ENCODE measurements around the gene NAALADL2. TPM values are rescaled to one million over a fixed set of nuclear protein-coding genes. Genes with fewer than 3 reads are reported as not detected.

NAALADL2 gene
- total RNA-seq, 4 donors from 2014 or later = 0.85 to 6.3 (median 1.6) TPM

DNA sequence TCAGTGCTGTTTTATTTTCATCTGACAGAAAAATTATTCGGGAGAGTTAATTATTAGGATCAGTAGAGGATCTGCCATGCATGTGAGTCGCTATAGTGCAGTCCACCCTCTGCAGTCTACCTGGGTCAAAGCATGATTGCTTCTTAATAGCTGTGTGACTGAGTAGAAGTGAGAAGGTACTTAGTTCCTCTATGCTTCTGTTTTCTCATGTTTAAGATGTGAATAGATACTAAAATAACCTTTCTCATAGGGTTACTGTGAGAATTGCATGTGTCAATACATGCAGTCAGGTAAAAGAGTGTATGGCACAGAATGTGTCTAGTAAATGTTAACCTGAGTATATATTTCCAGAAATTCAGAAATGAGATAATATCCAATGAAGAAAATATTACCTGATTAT lies 435.7 kb downstream of the NAALADL2 start:
- H3K27ac ChIP-seq = no peak overlapping the region
- H3K4me1 ChIP-seq = no peaks in the 10 kb centered on the region
- no peaks in the 10 kb centered on the region for H3K9me3 ChIP-seq
- no peaks in the 10 kb centered on the region for H3K36me3 ChIP-seq
- no peak for TF ChIP-seq POLR2A (IDR thresholded peaks at IDR 0.05)
- TF ChIP-seq, protein P1, sequence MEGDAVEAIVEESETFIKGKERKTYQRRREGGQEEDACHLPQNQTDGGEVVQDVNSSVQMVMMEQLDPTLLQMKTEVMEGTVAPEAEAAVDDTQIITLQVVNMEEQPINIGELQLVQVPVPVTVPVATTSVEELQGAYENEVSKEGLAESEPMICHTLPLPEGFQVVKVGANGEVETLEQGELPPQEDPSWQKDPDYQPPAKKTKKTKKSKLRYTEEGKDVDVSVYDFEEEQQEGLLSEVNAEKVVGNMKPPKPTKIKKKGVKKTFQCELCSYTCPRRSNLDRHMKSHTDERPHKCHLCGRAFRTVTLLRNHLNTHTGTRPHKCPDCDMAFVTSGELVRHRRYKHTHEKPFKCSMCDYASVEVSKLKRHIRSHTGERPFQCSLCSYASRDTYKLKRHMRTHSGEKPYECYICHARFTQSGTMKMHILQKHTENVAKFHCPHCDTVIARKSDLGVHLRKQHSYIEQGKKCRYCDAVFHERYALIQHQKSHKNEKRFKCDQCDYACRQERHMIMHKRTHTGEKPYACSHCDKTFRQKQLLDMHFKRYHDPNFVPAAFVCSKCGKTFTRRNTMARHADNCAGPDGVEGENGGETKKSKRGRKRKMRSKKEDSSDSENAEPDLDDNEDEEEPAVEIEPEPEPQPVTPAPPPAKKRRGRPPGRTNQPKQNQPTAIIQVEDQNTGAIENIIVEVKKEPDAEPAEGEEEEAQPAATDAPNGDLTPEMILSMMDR (IDR thresholded peaks at IDR 0.05) = no peak
- no peak for DNase-seq
- no peaks in the 10 kb centered on the region for H3K27me3 ChIP-seq
- 33 to 43% methylated on average over 2 of the region's 2 CpGs for WGBS, 2 donors
- H3K4me3 ChIP-seq = no peak overlapping the region
- intact Hi-C loops (cut with DNase I) = no loop called here

DNA sequence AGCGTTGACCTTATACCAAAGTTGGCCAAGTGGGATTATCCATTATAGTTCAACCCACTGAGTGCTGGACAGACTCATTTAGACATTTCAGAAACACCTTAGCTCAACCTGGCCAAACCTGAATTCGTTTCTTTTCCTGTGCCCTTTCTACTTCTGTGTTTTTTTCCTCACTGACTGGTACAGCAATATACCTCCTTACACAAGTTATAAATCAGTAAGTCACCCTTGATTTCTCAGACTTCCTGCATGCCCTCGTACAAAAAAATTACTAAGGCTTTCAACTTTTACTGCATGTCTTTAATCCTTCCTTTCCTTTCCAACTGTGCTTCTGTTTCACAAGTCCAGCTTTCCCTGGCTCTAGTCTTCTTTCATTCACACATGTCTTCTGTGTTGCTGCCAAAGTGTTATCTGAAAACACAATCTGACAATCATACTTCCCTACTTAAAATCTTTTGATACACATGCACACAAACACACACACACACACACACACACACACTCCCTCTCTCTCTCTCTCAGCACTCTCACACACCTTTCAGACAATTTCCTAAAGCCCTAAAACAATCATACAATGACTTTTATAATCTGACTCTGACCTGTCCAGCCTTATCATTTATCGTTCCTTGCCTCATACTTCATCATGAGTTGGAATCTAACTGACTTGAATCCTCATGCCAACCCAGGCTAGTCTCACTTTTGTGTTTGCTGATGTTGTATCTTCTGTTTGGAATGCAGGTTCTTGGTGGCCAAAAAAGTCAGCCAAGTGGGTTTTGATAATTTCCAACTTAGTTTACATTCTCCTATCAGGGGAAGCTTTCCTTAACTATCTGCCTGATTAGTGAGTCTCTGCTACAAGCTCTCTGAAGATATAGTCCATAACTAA lies 436.4 kb downstream of the NAALADL2 start:
- DNase-seq = no peak
- Histone ChIP-seq H3K27me3 (no peaks in the 10 kb centered on the region), H3K4me3 (no peak overlapping the region), H3K36me3 (no peaks in the 10 kb centered on the region), H3K9me3 (no peaks in the 10 kb centered on the region), H3K27ac (no peak overlapping the region), H3K4me1 (no peaks in the 10 kb centered on the region)
- WGBS, 2 donors = 47 to 49% methylated on average over 4 of the region's 4 CpGs
- TF ChIP-seq, protein P1 (IDR thresholded peaks at IDR 0.05) = no peak
- no peak for TF ChIP-seq POLR2A (IDR thresholded peaks at IDR 0.05)
- intact Hi-C loops (cut with DNase I) = no loop called here

DNA sequence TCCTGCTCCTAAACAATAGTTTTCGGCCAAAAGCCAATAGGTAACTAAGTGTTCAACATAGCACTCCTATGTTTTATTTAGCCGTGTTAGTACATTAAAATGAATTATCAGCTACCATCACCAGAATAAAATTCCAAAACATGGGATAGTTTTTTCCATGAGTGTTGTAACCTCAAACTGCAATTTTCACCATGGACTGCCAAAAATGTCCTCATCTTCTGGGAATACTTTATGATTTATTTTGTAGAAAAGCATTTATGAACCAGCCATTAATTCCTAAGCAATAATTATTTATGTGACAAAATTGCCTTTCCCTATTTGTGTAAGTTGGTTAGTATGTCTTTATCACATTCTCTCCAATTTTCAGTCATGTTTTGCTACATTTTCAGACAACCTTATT lies 438.1 kb downstream of the NAALADL2 start:
- H3K9me3 ChIP-seq = no peaks in the 10 kb centered on the region
- H3K4me3 ChIP-seq = no peak overlapping the region
- no peak overlapping the region for H3K27ac ChIP-seq
- no peaks in the 10 kb centered on the region for H3K27me3 ChIP-seq
- no peaks in the 10 kb centered on the region for H3K4me1 ChIP-seq
- 86 to 89% methylated on average over 2 of the region's 2 CpGs for WGBS, 2 donors
- no peaks in the 10 kb centered on the region for H3K36me3 ChIP-seq
- DNase-seq = no peak
- TF ChIP-seq, protein P1 (IDR thresholded peaks at IDR 0.05) = no peak
- TF ChIP-seq POLR2A (IDR thresholded peaks at IDR 0.05) = no peak
- intact Hi-C loops (cut with DNase I) = no loop called here

DNA sequence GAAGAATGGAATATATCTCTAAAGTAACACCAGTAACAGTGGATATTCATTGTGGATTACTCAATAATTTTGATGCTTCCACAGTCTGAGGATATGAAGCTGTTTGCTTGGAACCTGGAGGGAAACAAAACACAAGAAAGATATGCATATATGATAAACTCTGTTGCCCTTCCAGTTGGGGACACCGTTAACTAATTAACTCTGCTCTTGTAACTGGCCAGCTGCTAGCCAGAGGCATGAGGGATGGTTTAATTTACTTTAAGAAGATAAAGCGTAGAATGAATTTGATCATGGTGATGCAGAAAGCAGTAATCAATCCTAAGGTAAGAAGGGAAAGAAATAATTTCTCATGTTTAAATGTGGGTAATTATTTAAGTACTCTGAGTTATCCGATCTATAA lies 442.6 kb downstream of the NAALADL2 start:
- Histone ChIP-seq H3K9me3 (no peaks in the 10 kb centered on the region), H3K4me1 (no peaks in the 10 kb centered on the region), H3K27me3 (no peaks in the 10 kb centered on the region), H3K4me3 (no peak overlapping the region), H3K36me3 (no peaks in the 10 kb centered on the region), H3K27ac (no peak overlapping the region)
- intact Hi-C loops (cut with DNase I) = no loop called here
- no peak for DNase-seq
- WGBS, 2 donors = 87 to 90% methylated on average over 3 of the region's 3 CpGs
- no peak for TF ChIP-seq POLR2A (IDR thresholded peaks at IDR 0.05)
- TF ChIP-seq, protein P1 (IDR thresholded peaks at IDR 0.05) = no peak

DNA sequence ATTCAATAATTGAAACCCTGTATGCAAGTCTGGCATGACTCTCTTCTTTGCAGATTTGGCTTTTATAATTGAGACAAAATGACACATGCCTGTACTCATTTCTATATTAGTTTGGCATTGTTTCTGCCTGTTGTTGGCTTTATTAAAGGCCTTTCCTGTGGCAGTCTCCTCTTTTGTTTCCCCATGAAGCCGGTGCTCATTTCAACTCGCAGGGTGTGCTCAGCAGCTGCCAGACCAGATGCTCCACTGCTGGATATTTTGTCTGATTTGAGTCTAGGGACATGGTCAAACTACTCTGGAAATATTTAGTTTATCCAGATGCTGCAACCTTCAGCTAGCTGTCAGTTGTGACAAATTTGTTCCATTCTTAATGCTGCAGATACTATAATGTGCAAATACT lies 445.3 kb downstream of the NAALADL2 start:
- no peaks in the 10 kb centered on the region for H3K4me1 ChIP-seq
- H3K27ac ChIP-seq = no peak overlapping the region
- H3K4me3 ChIP-seq = no peak overlapping the region
- H3K27me3 ChIP-seq = no peaks in the 10 kb centered on the region
- intact Hi-C loops (cut with DNase I) = no loop called here
- 14 to 36% methylated on average over 2 of the region's 2 CpGs for WGBS, 2 donors
- DNase-seq = no peak
- no peaks in the 10 kb centered on the region for H3K9me3 ChIP-seq
- TF ChIP-seq, protein P1 (IDR thresholded peaks at IDR 0.05) = no peak
- TF ChIP-seq POLR2A (IDR thresholded peaks at IDR 0.05) = no peak
- no peaks in the 10 kb centered on the region for H3K36me3 ChIP-seq
